ENCODE data around the gene CD68. TPM values are rescaled to one million over a fixed set of nuclear protein-coding genes. Genes with fewer than 3 reads are reported as not detected.

Gene CD68, protein sequence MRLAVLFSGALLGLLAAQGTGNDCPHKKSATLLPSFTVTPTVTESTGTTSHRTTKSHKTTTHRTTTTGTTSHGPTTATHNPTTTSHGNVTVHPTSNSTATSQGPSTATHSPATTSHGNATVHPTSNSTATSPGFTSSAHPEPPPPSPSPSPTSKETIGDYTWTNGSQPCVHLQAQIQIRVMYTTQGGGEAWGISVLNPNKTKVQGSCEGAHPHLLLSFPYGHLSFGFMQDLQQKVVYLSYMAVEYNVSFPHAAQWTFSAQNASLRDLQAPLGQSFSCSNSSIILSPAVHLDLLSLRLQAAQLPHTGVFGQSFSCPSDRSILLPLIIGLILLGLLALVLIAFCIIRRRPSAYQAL
- total RNA-seq = 0.65 and 1.1 TPM in 2 replicates

DNA sequence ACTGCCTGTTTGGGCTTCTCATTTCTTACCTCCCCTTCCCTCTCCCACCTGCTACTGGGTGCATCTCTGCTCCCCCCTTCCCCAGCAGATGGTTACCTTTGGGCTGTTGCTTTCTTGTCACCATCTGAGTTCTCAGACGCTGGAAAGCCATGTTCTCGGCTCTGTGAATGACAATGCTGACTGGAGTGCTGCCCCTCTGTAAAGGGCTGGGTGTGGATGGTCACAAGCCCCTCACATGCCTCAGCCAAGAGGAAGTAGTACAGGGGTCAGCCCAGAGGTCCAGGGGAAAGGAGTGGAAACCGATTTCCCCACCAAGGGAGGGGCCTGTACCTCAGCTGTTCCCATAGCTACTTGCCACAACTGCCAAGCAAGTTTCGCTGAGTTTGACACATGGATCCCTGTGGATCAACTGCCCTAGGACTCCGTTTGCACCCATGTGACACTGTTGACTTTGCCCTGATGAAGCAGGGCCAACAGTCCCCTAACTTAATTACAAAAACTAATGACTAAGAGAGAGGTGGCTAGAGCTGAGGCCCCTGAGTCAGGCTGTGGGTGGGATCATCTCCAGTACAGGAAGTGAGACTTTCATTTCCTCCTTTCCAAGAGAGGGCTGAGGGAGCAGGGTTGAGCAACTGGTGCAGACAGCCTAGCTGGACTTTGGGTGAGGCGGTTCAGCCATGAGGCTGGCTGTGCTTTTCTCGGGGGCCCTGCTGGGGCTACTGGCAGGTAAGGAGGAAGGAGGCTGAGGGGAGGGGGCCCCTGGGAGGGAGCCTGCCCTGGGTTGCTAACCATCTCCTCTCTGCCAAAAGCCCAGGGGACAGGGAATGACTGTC, at the start of gene CD68:
Gene CD68, plus strand, starts transcription at position 638 of the 833 bp plus-strand sequence. Its CDS starts 40 bp downstream, at position 678.

DNA sequence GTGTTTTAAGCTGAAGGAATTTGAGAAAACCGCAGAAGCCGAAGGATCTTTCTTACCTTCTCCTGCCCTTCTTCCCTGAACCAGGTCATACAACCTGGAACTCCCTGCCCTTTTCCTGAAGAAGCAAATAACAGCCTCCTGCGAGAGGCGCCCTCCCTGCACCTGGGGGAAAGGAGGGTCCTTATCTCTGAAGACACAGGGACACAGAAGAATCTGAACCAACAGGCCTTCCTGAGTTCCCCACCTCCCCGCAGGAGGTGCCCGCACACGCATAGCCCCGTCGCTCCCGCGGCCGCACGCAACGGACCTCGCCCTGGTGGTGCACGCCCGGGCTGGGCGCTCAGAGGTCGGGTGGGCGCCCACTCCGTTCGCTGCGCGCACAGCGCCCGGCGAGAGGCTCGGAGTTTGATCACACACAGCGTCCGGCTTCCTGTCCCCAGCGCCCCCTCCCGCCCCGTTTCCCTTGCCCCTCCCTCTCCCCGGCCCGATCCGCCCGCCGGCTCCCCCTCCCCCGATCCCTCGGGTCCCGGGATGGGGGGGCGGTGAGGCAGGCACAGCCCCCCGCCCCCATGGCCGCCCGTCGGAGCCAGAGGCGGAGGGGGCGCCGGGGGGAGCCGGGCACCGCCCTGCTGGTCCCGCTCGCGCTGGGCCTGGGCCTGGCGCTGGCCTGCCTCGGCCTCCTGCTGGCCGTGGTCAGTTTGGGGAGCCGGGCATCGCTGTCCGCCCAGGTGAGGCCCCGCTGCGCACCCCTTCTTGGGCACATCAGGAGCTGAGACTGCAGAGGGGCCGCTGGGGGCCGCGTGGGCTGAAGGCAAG, 30.6 kb upstream of the CD68 start, which contains the start of gene TNFSF12:
Gene TNFSF12, plus strand, starts transcription at position 474 of the 816 bp plus-strand sequence. Its CDS starts 96 bp downstream, at position 570.

DNA sequence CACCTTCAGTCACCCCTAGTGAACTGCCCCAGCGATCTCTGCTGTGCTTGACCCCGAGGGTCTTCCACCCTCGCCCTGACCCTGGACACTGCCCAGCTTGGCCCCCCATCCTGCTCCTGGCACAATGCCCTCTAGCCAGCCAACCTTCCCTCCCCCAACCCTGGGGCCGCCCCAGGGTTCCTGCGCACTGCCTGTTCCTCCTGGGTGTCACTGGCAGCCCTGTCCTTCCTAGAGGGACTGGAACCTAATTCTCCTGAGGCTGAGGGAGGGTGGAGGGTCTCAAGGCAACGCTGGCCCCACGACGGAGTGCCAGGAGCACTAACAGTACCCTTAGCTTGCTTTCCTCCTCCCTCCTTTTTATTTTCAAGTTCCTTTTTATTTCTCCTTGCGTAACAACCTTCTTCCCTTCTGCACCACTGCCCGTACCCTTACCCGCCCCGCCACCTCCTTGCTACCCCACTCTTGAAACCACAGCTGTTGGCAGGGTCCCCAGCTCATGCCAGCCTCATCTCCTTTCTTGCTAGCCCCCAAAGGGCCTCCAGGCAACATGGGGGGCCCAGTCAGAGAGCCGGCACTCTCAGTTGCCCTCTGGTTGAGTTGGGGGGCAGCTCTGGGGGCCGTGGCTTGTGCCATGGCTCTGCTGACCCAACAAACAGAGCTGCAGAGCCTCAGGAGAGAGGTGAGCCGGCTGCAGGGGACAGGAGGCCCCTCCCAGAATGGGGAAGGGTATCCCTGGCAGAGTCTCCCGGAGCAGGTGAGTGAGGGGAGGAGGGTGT, 20.7 kb upstream of the CD68 start, which contains the start of gene TNFSF13:
Gene TNFSF13, plus strand, starts transcription at position 207 of the 776 bp plus-strand sequence. Its CDS starts 290 bp downstream, at position 497.

DNA sequence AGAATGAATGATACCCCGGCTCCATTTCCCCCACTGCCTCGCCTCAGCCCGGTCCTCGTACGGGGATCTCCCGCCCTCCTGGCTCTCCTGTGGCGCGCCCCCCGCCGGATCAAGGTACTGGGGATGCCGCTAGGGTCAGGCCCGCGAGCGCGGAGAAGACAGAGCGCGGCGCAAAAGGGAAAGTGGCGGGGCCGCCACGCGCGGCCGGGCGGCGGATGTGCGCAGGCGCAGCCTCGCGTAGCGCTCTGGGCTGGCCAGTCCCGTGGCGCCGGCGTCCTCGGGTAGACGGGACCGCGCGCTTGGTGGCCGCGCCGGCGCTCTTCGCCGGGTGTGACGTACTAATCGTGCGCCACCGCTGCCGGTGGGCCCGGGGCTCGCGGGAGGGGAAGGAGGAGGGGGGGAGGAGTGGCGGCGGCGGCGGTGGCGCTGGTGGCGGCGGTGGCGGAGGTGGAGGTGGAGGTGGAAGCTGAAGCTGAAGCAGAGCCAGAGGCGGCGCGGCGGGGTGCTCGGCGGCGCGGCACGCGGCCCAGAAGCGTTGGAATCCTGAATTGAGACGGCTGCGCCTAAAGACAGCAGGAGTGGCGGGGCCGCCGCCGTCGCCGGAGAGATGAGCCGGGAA, 17.7 kb upstream of the CD68 start, which contains the start of gene SENP3:
Gene SENP3, plus strand, starts transcription at position 331 of the 619 bp plus-strand sequence. CDS start 1,158 bp downstream, outside the sequence.

DNA sequence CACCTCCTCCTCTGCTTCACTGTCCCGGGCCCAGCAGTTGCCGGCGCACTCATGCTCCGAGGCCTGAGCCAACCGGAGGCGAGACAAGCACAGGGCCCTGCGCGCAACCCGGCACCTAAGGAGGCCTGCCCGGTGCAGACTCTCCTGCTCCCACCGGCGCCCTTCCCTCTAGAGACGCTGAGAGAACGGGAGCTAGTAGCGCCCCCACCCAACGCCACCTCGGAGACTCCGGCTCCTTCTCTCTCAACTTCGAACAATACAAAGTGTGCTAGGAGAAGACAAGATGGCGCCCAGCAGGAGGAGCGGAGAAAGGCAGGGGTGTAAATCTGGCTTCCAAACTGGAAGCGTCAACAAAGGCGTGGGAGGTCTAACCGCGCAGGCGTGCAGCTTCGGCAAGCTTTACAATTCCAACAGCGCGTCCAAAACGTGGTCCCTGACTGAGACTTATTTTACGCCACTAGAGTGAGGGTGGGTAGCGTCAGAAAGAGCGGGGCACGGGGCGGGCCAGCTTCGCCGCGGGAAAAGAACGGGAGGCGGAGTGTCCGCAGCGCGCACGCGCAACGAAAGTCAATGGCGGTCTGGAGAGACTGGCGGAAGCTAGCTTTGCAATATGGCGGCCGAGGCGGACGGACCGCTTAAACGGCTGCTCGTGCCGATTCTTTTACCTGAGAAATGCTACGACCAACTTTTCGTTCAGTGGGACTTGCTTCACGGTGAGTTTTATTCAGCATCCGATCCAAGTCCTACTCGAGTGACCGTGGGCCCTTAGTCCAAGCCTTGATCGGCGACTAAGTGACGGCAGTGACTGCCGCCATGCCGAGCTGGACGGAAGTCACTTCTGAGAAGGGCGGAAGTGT, 4.0 kb downstream of the CD68 start, which contains the start of gene MPDU1:
Gene MPDU1, plus strand, starts transcription at position 600 of the 857 bp plus-strand sequence. Its CDS starts 11 bp downstream, at position 611.

DNA sequence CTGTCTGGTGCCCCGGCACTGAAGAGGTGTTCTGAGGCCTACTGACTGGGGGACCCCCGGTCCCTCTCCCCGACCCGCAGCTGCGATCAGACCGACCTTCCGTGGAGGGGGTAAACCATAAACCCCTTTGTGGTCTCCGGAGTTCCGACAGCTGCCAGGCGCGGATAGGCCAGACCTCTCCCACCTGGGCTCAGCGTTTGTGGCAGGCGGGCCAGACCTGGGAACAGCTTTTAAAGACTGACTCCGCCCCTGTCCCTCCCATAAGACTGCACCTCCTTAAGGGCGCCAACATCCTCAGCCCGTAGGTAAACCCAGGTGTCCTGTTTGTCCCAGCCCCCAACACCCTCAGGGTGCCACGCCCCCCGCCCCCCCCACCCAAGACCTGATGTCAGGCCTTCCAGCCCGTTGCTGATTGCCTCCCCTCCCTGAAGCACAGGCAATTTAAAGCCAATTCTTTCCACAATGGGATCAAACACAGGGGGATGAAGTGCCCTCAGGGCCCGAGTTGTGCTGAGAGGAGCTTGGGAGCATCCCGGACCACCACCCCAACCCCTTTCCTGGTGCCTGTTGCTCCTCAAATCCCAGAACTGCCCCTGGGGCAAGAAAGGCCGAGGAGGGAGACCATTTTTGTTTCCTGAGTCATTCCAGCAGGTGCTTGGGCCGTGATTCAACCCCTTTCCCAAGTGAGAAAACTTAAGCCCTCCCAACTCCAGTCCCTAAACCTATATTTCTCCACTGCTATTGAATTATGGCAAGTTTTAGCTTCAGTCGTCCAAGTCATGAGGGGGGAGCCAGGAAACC, 10.7 kb downstream of the CD68 start, which contains the start of gene SOX15:
Gene SOX15, minus strand, starts transcription at position 204 of the 801 bp plus-strand sequence. CDS start 418 bp downstream, outside the sequence.

DNA sequence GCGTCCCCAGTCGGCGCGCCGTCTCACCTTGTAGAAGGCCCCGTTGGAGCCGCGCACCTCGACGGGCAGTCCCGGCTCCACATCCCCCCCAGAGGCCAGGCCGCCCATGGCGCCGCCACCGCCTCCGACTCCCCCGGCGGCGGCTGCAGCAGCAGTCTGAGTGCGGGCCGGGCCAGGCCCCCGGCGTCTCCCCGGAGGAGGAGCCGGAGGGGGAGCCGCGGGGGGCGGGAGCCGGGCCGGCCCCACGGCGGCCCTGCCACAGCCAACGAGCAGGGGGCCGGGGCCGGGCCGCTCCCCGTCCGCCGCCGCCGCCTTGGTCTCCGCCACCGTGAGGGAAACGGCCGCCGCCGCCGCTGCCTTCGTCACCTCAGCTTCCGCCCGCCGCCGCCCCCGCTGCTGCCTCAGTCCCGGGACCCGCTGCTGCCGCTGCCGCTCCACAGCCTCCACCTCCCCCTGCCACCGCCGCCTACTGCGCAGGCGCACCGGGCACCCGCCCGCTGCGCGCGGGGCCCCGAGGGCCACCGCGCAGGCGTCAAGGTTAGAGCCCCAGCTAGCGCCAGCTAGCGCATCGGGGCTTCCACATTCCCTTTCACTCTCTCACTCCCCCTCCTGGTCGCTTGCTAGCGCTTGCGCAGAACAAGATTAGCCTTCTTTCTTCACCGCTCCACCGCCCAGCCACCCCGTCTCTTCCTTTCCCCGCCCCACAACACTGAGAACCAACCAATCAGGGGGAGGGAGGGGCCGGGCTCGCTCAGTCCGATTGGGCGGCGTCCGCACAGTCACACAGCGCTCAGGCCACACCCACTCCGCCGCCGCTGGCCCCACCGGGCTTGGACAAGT, 35.2 kb downstream of the CD68 start, which contains the start of gene FXR2:
Gene FXR2, minus strand, starts transcription at position 473 of the 840 bp plus-strand sequence. Its CDS starts 365 bp downstream, at position 108.

DNA sequence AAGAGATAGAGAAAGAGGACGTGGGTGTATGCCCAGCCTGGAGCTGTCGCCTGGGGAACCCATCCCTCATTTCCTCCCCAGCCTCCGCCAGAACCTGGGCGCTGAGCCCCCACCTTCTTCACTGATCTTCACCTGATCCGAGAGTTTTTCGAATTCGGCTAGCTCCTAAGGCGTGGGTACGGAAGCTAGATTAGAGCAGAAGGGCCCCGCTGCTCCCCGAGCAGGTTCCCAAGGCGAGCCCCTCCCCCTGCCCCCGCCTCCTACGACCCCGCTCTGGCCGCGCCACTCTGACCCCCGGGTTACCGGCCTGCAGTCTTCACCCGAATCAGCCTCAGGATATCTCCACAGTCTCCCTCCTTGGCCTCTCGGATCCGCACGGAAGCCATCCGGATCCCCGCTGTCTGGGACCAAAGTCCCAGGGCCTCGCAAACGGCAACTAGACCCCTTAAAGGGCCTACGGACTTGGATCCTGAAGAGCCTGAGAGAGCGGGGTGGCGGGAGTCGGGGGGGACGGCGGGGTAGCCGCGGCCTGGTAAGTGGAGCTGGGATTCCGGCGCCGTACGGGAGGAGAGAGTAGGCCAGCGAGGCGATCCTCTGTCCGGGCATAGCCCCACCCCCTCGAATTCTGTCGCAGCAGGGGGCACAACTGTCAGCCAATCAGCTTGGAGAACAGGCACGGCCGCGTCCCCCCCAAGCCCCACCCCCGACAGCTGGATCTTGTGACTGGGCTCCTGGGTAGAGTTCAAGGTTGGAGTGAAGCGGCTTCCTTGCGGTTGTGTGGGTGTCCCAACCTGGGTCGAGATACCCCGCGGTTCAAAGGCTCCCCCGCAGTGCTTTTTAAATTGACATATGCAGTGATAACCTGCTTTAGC, 48.0 kb downstream of the CD68 start, which contains the start of gene SAT2:
Gene SAT2, minus strand, starts transcription at position 572 of the 872 bp plus-strand sequence. Its CDS starts 186 bp downstream, at position 386.

DNA sequence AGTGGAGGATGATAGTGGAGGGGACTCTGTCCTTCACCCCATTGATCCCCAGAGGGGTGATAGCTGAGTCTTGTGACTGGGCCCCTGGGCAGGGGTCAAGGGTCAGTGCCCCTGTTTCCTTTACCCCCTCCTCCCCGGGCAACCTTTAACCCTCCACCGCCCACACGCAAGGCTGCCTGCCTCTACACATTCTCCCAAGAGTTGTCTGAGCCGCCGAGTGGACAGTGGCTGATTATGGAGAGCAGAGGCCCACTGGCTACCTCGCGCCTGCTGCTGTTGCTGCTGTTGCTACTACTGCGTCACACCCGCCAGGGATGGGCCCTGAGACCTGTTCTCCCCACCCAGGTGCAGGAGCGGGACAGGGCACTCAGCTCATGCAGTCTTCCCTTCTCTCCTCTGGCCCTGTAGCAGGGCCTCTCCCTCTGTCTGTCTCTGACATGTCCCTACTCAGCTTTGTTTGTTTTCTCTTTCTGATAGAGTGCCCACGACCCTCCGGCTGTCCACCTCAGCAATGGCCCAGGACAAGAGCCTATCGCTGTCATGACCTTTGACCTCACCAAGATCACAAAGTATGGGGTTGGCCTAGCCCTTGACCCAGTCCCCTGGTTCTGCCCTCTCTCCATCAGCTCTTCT, 50.6 kb downstream of the CD68 start, which contains the start of gene SHBG:
Gene SHBG, plus strand, starts transcription at position 197 of the 633 bp plus-strand sequence. Its CDS starts 38 bp downstream, at position 235.

Other genes starting within 250 kb of the CD68 start
- gene ACAP1, start 243.1 kb upstream of the CD68 start, total RNA-seq = not detected in 2 replicates
- 1.1 and 2.3 TPM in 2 replicates for gene KCTD11, start 227.5 kb upstream of the CD68 start, total RNA-seq
- not detected in 2 replicates for gene TMEM95, start 224.5 kb upstream of the CD68 start, total RNA-seq
- 0.49 and 1.6 TPM in 2 replicates for gene TNK1, start 198.5 kb upstream of the CD68 start, total RNA-seq
- gene PLSCR3, start 185.1 kb upstream of the CD68 start, total RNA-seq = 16.7 and 36.8 TPM in 2 replicates
- 48.8 and 118 TPM in 2 replicates for gene TMEM256, start 175.5 kb upstream of the CD68 start, total RNA-seq
- 1.3 and 7.6 TPM in 2 replicates for gene NLGN2, start 171.8 kb upstream of the CD68 start, total RNA-seq
- not detected in 2 replicates for gene SPEM1, start 159.3 kb upstream of the CD68 start, total RNA-seq
- not detected in 2 replicates for gene SPEM2, start 154.0 kb upstream of the CD68 start, total RNA-seq
- gene SPEM3, start 150.8 kb upstream of the CD68 start, total RNA-seq = not detected in 2 replicates
- gene TMEM102, start 144.2 kb upstream of the CD68 start, total RNA-seq = 6.0 and 8.4 TPM in 2 replicates
- 0.16 and 0.50 TPM in 2 replicates for gene FGF11, start 140.1 kb upstream of the CD68 start, total RNA-seq
- gene CHRNB1, start 134.6 kb upstream of the CD68 start, total RNA-seq = 7.6 and 9.4 TPM in 2 replicates
- 6.3 and 14.2 TPM in 2 replicates for gene ZBTB4, start 100.0 kb upstream of the CD68 start, total RNA-seq
- gene SLC35G6, start 98.2 kb upstream of the CD68 start, total RNA-seq = not detected in 2 replicates
- gene POLR2A, start 95.3 kb upstream of the CD68 start, total RNA-seq = 76.9 and 161 TPM in 2 replicates
- 7.8 and 17.1 TPM in 2 replicates for gene TNFSF12, start 30.6 kb upstream of the CD68 start, total RNA-seq
- 0.69 and 0.81 TPM in 2 replicates for gene TNFSF13, start 20.9 kb upstream of the CD68 start, total RNA-seq
- gene SENP3, start 17.7 kb upstream of the CD68 start, total RNA-seq = 62.7 and 79.3 TPM in 2 replicates
- gene MPDU1, start 4.2 kb downstream of the CD68 start, total RNA-seq = 57.5 and 91.6 TPM in 2 replicates
- 0.06 and 0.49 TPM in 2 replicates for gene SOX15, start 10.5 kb downstream of the CD68 start, total RNA-seq
- gene FXR2, start 35.3 kb downstream of the CD68 start, total RNA-seq = 28.2 and 35.0 TPM in 2 replicates
- 26.4 and 27.4 TPM in 2 replicates for gene SAT2, start 48.2 kb downstream of the CD68 start, total RNA-seq
- gene SHBG, start 50.5 kb downstream of the CD68 start, total RNA-seq = 0.38 TPM in 1 of 2 replicates, not detected in the other
- gene ATP1B2, start 71.3 kb downstream of the CD68 start, total RNA-seq = not detected in 2 replicates
- gene TP53, start 107.9 kb downstream of the CD68 start, total RNA-seq = 29.0 and 64.8 TPM in 2 replicates
- 8.0 and 11.8 TPM in 2 replicates for gene WRAP53, start 108.8 kb downstream of the CD68 start, total RNA-seq
- 0.16 and 0.57 TPM in 2 replicates for gene EFNB3, start 125.6 kb downstream of the CD68 start, total RNA-seq
- under 0.01 and 0.49 TPM in 2 replicates for gene DNAH2, start 138.1 kb downstream of the CD68 start, total RNA-seq

Measured in bladder microvascular endothelial cell (primary cell).